LNCAP (cell line): ENCODE measurements around the gene PAQR8.

Experiments
- CTCF ChIP-seq: fragments of 450-650 bp; IDR thresholded peaks from 2 replicates; pipeline ENCODE4 v1.5.1; 2017; ENCODE audit warnings: mild to moderate bottlenecking

The PAQR8 gene, protein sequence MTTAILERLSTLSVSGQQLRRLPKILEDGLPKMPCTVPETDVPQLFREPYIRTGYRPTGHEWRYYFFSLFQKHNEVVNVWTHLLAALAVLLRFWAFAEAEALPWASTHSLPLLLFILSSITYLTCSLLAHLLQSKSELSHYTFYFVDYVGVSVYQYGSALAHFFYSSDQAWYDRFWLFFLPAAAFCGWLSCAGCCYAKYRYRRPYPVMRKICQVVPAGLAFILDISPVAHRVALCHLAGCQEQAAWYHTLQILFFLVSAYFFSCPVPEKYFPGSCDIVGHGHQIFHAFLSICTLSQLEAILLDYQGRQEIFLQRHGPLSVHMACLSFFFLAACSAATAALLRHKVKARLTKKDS

GRCh38 chr6:52361945-52362442, at the start of gene PAQR8:
Gene PAQR8 (plus strand): TSS chr6:52362151. CDS start chr6:52403214, 41,063 bp downstream.
- TF ChIP-seq CTCF: no peak

DNA sequence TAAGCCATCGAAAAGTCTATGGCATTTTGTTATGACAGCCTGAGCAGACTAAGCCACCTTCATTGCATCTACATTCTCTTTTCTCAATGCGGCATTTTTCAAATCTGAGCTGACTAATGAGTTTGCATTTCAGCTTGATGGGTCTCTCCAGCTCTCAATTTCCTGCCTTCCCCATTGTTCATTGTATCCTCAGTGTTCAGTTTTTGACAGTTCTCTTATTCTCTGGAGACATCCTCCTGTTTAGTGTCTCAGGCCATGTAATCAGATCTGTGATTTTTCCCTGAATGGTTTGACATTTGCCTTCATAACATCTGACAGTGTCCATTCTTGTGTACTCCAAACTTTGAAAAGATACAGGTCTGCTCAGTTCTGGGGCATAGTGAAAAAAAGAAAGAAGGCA, 49.5 kb upstream of the PAQR8 start:
- TF ChIP-seq CTCF: no peak

DNA sequence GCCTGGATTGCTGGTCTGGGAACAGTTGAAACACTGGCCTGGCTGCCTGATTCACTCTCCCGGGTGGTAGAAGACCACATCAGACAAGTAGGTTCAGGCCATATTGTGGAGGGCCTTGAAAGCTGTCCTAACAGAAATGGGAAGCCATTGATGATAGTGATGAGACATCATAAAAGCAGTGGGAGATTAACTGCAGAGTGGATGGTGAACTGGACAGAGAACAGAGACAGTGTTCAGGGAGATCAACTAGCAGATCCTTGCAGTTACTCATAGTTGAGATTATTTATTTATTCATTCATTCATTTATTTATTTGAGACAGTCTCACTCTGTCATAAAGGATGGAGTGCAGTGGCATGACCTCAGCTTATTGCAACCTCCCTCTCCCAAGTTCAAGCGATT, 47.2 kb upstream of the PAQR8 start:
- no peak for TF ChIP-seq CTCF

DNA sequence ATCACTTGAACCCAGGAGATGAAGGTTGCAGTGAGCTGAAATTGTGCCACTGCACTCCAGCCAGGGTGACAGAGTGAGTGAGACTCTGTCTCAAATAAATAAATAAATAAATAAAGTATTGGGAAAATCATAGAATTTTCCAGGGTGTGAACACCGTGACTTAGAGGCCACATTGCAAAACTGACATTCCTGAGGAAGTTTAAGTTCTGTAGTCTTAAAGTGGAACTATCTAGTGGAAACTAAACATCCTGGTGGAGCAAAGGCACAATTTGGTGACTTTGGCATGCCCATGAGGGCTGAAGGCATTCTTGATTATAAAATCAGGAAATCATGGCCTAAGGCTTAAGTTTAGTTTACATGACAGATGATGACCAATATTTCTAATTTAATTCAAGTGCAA, 44.7 kb upstream of the PAQR8 start:
- TF ChIP-seq CTCF: no peak

GRCh38 chr6:52317841-52318581, 43.9 kb upstream of the PAQR8 start:
- TF ChIP-seq CTCF: no peak

DNA sequence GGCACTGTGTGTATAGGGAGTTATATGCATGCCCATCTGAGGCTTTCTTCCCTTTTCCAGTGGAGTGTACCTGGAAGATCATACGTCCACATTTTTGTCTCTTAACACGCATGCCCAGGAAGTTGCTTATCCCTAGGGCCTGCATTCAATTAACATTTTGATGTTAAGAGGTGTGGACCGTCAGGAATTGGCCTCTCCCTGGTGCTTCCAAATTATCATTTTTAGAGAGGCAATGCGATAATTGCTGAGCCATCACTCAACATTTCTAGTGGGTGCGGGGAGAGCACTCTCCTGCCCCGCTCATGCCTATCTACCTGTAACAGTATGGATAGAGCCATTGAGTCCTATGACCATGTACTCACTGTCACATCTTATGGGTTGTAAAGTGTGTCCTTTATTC, 37.8 kb upstream of the PAQR8 start:
- no peak for TF ChIP-seq CTCF

GRCh38 chr6:52325695-52326471, 36.1 kb upstream of the PAQR8 start:
- no peak for TF ChIP-seq CTCF
